Bronchial epithelial cell (primary cell): Measurements from ENCODE around the gene KPNB1. TPM values are rescaled to one million over a fixed set of nuclear protein-coding genes. Genes with fewer than 3 reads are reported as not detected.

Experiments
- DNase-seq: peaks from one replicate; pipeline ENCODE4 v3.0.0-alpha.2; 2010; ENCODE audit warnings: low read depth
- FAIRE-seq: peaks from 2 replicates; lab custom pipeline; 2011; peaks lifted over from hg19 to GRCh38; lab: Jason Lieb, UNC
- H3K27me3 ChIP-seq: 2 replicates; pipeline ENCODE4 v1.5.1; 2011; ENCODE audit warnings: low read length; ENCODE audit not compliant: control insufficient read depth, insufficient read depth
- H3K36me3 ChIP-seq: 2 replicates; pipeline ENCODE4 v1.5.1; 2011; ENCODE audit warnings: low read length; ENCODE audit not compliant: control insufficient read depth, insufficient read depth
- H3K4me3 ChIP-seq: 2 replicates; pipeline ENCODE4 v1.5.1; 2011; ENCODE audit warnings: mild to moderate bottlenecking, low read depth, low read length, control low read depth
- total RNA-seq: library from RNA; depleted of rRNA; stranded (reverse); fragments of >200 nt; gene quantifications from 2 replicates; pipeline ENCODE4 v1.2.1, GENCODE V29; 2014
- TF ChIP-seq, protein P1 (sequence below): IDR thresholded peaks from 2 replicates; pipeline ENCODE4 v1.5.1; 2011; ENCODE audit warnings: mild to moderate bottlenecking, moderate library complexity, low read length, control low read depth, inconsistent platforms; ENCODE audit not compliant: insufficient read depth, severe bottlenecking

The KPNB1 gene
- total RNA-seq, 1 donor from 2014 or later = 279 TPM

DNA sequence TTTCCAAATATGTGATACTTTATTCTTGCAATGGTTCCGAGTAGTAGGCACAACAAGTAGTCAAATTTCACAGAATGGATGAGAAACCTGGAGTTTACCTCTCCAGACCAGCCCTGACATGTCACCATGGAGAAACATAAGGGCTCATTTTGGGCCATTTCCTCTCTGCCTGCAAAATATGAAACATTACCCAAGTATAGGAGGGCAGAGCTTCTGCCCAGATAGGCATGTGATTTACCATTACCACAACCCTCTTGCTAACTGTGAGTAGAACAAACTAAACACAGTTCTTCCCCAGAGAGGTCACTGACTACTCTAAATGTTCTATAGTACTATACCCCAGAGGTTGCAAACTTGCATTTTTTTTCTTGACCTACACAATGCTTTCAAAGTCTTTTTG, 15.7 kb upstream of the KPNB1 start:
- DNase-seq (peak; percentile 59), FAIRE-seq (no peak)
- Histone ChIP-seq H3K4me3 (no peak overlapping the region), H3K27me3 (no peaks in the 10 kb centered on the region), H3K36me3 (no peaks in the 10 kb centered on the region)
- TF ChIP-seq, protein P1, sequence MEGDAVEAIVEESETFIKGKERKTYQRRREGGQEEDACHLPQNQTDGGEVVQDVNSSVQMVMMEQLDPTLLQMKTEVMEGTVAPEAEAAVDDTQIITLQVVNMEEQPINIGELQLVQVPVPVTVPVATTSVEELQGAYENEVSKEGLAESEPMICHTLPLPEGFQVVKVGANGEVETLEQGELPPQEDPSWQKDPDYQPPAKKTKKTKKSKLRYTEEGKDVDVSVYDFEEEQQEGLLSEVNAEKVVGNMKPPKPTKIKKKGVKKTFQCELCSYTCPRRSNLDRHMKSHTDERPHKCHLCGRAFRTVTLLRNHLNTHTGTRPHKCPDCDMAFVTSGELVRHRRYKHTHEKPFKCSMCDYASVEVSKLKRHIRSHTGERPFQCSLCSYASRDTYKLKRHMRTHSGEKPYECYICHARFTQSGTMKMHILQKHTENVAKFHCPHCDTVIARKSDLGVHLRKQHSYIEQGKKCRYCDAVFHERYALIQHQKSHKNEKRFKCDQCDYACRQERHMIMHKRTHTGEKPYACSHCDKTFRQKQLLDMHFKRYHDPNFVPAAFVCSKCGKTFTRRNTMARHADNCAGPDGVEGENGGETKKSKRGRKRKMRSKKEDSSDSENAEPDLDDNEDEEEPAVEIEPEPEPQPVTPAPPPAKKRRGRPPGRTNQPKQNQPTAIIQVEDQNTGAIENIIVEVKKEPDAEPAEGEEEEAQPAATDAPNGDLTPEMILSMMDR = no peak

DNA sequence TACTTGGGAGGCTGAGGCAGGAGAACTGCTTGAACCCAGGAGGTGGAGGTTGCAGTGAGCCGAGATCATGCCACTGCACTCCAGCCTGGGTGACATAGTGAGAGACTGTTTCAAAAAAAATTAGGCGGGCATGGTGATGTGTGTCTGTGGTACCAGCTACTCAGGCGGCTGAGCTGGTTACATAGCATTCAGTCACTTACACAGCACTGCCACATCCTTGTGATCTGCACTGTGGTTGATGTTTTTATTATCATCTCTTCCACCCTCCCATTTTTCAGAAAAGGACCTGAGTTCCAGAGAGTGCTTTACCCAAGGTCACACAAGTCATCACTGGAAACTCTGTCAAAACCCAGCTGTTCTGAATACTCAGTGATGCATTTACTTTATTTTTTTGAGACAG, 14.8 kb upstream of the KPNB1 start:
- Histone ChIP-seq H3K4me3 (no peak overlapping the region), H3K36me3 (no peaks in the 10 kb centered on the region), H3K27me3 (no peaks in the 10 kb centered on the region)
- no peak for FAIRE-seq
- no peak for DNase-seq
- TF ChIP-seq, protein P1 = no peak

DNA sequence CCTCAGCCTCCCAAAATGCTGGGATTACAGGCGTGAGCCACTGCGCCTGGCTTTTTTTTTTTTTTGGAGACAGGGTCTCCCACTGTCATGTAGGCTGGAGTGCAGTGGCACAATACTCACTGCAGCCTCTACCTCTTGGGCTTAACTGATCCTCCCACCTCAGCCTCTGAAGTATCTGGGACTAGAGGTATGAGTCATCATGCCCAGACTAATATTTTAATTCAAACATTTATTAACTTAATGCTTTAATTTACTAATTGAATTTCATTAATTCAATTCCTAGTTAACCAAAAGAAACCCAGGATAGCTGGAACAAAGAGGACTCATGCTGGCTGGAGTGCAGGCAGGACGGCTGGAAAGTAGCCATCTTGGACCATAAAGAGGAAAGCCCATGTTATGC, 14.0 kb upstream of the KPNB1 start:
- H3K36me3 ChIP-seq = no peaks in the 10 kb centered on the region
- FAIRE-seq (no peak), DNase-seq (no peak)
- no peak overlapping the region for H3K4me3 ChIP-seq
- H3K27me3 ChIP-seq = no peaks in the 10 kb centered on the region
- TF ChIP-seq, protein P1 = no peak

DNA sequence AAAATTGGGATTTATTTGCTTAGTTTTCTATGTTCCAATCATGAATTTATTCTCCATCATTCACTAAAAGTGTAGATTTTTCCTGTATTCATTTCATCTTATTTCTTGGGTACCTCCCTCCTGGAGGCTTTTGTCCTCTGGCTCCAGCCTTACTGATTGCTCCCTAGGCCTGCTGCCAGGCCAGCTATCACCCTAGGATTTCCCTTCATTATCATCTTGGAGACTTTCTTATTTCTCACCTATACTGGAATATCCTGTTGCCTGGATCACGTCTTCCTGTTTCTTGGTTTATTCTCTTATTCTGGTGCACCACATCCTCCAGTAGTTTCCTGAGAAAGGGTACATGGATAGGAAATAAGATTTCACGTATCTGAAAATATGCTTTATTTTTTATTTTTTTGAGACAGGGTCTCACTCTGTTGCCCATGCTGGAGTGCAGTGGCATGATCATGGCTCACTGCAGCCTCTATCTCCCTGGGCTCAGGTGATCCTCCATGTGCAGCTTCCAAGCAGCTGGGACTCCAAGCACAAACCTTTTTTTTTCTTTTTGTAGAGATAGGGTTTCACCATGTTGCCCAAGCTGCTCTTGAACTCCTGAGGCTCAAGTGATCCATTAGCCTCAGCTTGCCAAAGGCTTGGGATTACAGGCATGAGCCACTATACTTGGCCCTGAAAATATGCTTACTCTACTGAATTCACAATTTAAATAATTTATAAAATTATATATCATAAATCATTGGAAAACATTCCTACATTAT, 13.3 kb upstream of the KPNB1 start:
- FAIRE-seq (no peak), DNase-seq (no peak)
- TF ChIP-seq, protein P1 = no peak
- H3K27me3 ChIP-seq = no peaks in the 10 kb centered on the region
- no peak overlapping the region for H3K4me3 ChIP-seq
- H3K36me3 ChIP-seq = no peaks in the 10 kb centered on the region

DNA sequence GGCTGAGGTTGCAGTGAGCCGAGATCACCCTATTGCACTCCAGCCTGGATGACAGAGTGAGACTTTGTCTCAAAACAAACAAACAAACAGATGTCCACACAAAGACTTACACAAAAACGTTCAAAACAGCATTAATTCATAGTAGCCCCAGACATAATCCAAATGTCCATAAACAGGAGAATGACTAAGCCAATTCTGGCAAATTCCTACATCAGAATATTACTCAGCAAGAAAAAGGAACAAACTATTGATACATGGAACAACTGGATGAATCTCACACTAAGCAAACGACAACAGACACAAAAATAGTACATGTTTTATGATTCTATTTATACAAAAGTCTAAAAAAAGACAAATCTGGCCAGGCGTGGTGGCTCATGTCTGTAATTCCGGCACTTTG, 10.8 kb upstream of the KPNB1 start:
- FAIRE-seq (no peak), DNase-seq (no peak)
- no peaks in the 10 kb centered on the region for H3K27me3 ChIP-seq
- H3K36me3 ChIP-seq = no peaks in the 10 kb centered on the region
- H3K4me3 ChIP-seq = no peak overlapping the region
- TF ChIP-seq, protein P1 = no peak

DNA sequence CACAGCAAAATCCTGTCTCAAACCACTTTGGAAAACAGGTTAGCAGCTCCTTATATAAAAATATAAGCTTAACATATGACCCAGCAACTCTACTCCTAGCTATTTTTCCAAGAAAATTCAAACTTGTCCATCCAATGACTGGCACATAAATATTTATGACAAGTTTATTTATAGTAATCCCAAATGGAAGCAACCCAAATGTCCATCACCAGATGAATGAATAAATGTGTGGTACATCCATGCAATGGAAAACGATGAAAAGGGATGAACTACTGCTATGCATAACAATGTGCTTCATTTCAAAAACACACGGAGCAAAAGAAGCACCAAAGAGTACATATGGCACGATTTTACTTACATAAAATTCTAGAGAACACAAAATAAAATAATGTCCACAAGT, 9.6 kb upstream of the KPNB1 start:
- no peaks in the 10 kb centered on the region for H3K36me3 ChIP-seq
- TF ChIP-seq, protein P1 = no peak
- no peak overlapping the region for H3K4me3 ChIP-seq
- no peak for DNase-seq
- FAIRE-seq = no peak
- H3K27me3 ChIP-seq = no peaks in the 10 kb centered on the region
